HG03575 (cell line): Measurements from ENCODE around the gene SELENOO.

Experiments used
- ATAC-seq: cut with Tn5 transposase; IDR thresholded peaks from one replicate; pipeline ENCODE4 v1.9.1; 2021; ENCODE audit not compliant: unreplicated experiment, insufficient number of reproducible peaks, low FRiP score; ENCODE audit errors: extremely low read depth

Gene SELENOO

DNA sequence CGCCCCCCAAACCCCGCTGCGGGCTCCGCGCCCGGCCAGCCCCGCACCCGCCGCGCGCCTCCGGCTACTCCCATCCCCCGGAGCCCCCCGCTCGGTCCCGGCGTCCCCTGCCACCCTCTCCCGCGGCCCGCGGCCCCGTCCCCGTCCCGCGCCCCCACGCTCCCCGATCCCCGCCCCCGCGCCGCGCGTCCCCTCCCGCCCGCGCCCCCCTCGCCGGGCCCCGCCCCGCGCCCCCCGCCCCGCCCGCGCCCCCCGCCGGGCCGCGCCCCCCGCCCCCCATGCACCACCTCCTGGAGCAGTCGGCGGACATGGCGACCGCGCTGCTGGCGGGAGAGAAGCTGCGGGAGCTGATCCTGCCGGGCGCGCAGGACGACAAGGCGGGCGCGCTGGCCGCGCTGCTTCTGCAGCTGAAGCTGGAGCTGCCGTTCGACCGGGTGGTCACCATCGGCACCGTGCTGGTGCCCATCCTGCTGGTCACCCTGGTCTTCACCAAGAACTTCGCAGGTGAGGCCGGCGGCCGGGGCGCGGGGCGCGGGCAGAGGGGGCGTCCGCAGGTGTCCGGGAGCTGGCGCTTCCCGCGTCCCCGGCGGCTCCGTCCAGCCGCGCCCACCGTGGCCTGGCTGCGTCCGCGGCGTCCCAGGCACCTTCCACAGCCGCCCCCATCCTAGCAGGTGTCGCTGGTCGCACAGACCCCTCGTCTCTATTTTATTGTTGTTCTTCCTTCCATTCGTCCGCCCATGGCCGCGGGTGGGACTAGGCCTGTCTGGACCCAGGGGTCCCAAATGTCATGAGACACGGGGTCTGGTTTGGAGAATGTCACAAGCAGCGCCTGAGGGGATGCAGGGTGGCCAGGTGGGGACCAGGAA is 30.1 kb upstream of the SELENOO start, which contains the start of gene PANX2:
Gene PANX2, plus strand, starts transcription at position 279 of the 866 bp plus-strand sequence. Its CDS starts 0 bp downstream, at position 279.
- no peak for ATAC-seq

GRCh38 chr22:50171319-50171964 is 29.4 kb upstream of the SELENOO start:
- ATAC-seq, result no peak

- no peak for ATAC-seq
Observed at GRCh38 chr22:50171965-50172421, 28.8 kb upstream of the SELENOO start.

DNA sequence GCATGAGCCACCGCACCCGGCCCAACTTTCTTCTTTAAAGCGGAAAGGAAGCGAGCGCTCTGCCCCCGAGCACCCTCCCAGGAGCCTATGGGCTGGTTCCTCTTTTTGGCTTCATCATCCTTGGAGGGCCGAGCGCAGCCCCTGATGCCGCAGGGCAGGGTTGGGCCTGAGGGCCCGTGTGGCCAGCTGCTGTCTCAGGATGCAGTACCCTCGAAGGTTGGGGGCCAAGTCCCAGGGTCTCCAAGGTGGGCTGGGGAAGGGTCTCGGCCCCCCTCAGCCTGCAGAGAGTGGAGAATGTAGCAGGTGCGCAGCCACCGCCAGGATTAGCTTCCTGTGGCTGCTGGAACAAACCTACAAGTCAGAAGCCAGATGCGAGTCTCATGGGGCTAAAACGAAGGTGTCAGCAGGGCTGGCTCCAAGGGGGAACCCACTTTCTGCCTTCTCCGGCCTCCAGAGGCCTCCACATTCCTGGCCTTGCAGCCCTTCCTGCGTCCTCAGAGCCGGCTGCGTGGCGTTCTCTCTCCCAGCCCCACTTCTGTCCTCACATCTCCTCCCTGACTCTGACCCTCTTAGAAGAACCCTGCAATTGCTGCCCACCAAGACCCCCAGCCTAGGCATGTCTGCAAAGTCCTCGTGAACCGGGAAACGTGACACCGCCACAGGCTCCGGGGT is 27.4 kb upstream of the SELENOO start:
- no peak for ATAC-seq

- no peak for ATAC-seq
Observed at GRCh38 chr22:50173983-50174355, 26.8 kb upstream of the SELENOO start.

DNA sequence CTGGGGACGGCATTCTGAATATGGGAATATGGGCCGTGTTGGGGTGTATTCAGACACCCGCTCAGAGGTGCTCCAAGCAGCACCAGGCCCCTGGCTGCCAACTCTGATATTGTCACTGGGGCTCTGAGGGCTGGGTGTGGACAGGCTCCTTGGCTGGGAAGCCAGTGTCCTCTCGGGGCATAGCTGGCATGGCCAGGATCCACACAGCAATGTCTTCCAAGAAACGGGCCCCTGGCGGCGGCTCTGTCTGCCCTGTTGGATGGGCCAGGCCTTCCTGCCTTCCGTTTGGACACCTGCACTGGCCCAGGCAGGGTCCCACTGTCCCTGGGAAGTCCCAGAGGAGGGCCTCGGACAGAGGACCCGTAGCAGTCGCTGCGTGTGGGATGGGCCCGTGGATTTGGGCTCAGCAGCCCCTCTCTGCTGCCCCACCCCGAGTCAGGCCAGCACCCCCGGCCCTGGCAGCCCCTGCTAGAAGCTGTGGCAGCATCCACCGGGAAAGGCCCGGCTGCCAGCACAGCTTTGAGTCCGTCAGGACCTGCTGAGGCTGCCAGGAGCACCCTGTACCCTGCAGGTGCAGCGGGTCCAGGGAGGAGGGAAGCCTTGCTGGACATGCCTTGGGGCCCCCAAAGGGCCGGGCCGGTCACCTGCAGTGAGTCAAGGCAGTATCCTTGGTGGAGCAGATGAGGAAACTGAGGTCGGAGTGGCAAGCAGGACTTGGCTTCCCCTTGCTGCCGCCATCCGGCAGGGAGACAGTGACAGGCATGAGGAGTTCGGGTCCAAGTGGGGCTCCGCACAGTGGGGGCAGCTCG is 26.2 kb upstream of the SELENOO start:
- no peak for ATAC-seq

- ATAC-seq, result no peak
Observed at GRCh38 chr22:50175191-50175461, 25.7 kb upstream of the SELENOO start.

DNA sequence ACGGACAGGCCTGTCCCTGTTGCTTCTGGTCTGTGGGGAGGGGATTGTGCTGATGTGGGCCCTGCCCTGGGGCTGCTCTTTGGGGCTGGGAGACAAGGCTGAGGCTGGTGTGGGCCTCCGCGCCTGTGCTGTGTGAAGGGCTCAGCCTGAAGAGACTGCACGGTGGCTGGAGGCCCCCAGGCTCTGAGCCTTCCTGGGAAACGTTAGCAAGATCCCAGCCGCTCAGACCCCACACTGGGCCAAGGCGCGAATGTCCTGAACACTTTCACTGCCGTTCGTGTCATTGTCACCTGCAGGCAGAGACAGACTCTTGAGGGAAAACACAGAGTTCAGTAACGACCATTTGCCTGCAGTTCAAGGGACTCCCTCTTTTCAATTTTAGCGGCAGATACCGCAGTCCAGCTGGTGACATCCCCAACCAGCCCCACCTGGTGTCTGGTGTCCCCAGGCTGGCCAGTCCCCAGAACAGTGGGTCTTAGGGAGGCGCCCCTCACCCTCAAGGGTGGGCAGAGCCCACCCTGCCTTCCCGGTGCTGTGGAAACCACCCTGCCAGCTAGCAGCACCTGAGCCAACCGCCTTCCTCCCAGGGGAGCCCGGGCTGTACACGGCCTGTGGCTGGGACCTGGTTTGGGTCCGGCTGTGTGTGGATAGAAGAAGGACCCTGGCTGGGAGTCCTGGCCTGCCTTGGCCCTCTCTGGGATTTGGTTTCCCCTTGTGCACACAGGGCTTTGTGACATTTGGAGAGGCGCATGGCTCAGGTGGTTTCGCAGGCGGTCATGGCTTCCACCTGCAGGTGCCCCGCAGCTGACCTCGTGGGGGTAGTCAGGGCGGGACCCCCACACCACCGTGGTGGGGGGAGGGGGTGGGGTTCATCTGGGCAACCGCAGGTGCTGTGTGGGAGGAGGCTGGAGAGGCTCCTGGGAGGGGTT is 24.6 kb upstream of the SELENOO start:
- no peak for ATAC-seq

GRCh38 chr22:50176850-50177536 is 23.8 kb upstream of the SELENOO start:
- ATAC-seq, result no peak

DNA sequence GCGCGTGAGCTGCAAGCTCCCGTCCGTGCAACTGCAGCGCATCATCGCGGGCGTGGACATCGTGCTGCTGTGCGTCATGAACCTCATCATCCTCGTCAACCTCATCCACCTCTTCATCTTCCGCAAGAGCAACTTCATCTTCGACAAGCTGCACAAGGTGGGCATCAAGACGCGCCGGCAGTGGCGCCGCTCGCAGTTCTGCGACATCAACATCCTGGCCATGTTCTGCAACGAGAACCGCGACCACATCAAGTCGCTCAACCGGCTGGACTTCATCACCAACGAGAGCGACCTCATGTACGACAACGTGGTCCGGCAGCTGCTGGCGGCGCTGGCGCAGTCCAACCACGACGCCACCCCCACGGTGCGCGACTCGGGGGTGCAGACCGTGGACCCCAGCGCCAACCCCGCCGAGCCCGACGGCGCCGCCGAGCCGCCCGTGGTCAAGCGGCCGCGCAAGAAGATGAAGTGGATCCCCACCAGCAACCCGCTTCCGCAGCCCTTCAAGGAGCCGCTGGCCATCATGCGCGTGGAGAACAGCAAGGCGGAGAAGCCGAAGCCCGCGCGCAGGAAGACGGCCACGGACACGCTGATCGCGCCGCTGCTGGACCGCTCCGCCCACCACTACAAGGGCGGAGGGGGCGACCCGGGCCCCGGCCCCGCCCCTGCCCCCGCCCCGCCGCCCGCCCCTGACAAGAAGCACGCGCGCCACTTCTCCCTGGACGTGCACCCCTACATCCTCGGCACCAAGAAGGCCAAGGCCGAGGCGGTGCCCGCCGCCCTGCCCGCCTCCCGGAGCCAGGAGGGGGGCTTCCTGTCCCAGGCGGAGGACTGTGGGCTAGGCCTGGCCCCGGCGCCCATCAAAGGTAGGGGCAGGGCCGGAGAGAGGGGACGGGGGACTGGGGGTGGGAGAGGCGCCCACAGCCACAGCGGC is 23.0 kb upstream of the SELENOO start:
- no peak for ATAC-seq

GRCh38 chr22:50178471-50178864 is 22.3 kb upstream of the SELENOO start:
- no peak for ATAC-seq

GRCh38 chr22:50178871-50179869 is 21.6 kb upstream of the SELENOO start:
- no peak for ATAC-seq

DNA sequence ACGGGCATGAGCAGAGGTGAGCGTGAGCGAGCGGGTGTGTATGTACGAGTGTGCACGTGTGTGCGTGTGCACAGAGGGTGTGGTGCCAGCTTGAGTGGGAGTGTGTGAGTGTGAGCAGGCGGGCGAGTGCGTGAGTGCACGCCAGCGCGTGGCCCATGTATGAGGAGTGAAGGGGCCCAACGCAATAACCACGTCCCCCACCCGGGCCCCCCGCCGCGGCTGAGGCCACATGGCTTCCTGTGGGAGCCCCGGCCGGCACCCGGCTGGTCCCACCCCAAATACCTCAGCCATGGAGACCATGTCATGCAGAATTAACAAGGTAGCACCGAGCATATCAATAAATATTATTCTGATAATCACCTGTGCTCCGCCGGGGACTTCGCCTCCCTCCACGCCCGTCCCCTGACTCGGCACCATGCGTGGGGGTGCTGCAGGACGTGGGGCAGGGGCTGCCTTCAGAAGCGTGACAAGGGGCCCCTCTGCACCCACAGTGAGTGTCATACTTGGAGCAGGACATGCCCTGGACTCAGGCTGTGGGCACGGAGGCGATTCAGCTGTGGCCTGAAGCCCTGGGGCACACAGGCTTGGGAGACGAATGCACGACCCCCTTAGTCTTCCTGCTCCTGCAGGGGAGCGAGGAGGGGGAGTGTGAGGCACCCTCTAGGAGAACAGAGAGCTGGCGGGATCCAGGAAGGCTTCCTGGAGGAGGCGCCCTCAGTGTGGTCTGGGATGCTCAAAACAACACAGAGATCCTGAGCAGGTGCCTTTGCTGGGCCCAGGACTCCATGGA is 20.7 kb upstream of the SELENOO start:
- ATAC-seq, result no peak

DNA sequence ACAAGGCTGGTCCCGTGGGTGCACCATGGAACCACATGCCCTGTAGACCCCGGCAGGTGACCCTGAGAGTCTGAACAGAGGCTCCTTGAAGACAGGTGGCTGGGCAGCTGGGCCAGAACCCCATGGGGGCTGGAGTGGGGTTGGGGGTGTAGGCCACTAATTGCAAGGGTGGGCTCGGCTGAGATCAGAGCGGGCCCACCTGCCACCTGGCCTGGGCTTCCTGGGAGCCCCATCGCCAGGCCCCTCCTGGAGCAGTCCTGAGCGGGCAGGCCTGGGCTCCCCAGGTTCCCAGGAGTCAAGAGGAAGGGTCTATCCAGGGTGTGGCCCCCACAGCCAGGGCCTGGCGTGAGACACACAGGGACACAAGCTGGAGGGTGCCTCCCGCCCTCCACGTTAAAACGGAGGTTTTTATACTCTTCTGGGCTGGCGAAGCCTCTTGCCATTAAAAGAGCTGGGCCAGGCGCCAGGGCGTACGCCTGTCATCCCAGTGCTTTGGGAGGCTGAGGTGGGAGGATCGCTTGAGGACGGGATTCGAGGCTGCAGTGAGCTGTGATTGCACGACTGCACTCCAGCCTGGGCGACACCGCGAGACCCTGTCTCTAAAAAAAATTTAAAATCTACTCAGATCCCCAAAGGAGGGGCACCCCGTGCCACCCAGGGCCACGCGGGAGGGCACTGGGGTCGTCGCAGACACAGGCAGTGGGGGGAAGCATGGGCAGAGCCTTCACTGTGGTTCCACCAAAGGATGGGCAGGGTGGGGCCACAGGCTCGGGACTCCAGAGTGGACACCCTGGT is 19.9 kb upstream of the SELENOO start:
- no peak for ATAC-seq
